Stimulated activated CD8-positive, alpha-beta memory T cell treated with anti-CD3 and anti-CD28 coated beads, Interleukin-2, amount 100 ng/mL, for 1 hour (primary cell): ENCODE measurements around the gene BICD1.
"Not testable (repeated sequence)": the region's sequence is repeated elsewhere in the genome, so short reads cannot be mapped to it uniquely, and the experiment has no call there.

Experiments used
- DNase-seq, 2 donors: peaks; one replicate each; pipeline ENCODE4 v3.0.0-alpha.2; 2020; ENCODE audit warnings: low read depth in 2 of 2

Gene BICD1

GRCh38 chr12:32106517-32107358 lies at the start of gene BICD1:
Gene BICD1, plus strand, starts transcription at chr12:32106847. Its CDS starts 485 bp downstream, at chr12:32107332.
- peak; percentile 34 to 42 for DNase-seq

GRCh38 chr12:32061033-32061432 lies 45.6 kb upstream of the BICD1 start:
- no peak for DNase-seq

GRCh38 chr12:32062881-32063280 lies 43.8 kb upstream of the BICD1 start:
- no peak for DNase-seq

DNA sequence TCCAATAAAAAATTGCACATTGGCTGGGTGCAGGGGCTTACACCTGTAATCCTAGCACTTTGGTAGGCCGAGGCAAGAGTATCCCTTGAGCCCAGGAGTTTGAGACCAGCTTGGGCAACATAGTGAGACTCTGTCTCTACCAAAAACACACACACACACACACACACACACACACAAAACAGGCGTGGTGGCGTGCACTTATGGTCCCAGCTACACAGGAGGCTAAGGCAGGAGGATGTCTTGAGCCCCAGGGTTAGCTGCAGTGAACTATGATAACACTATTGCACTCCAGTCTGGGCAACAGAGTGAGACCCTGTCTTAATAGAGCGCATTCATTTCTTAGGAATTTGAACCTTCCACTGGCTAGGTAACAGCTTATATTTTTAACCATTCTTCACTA lies 42.9 kb upstream of the BICD1 start:
- DNase-seq = no peak

DNA sequence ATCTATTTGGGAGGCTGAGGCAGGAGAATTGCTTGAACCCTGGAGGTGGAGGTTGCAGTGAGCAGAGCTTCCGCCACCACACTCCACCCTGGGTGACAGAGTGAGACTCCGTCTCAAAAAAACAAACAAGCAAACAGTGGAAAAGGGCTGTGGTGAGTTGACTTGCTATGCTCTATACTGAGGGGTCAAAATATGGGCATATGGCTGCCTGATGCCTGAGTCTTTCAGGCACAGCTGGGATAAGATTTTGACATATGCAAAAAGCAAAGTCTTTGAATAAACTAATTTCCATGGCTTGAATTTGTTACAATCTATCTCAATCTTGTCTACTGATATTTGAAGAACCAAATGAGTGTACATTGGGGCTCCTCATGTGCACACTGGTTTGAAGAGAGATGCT lies 40.4 kb upstream of the BICD1 start:
- no peak for DNase-seq

DNA sequence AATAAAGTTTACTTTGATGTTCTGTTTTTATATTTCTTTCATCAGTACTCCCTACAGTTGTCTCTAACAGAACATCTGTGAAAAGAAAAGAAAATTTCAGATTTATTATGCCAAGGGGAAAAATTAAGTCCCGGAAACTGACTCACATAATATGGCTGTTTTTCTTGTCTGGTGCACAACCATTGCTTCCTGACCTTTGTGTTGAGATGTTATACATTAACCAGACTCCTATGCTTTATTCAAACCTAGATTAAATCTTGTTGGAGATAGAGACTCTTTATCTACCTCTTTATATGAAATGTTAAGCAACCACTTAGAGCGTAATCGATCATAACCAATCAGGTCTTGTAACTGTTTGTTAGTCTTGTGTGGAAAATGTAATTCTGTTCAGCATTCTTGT lies 37.6 kb upstream of the BICD1 start:
- no peak for DNase-seq

DNA sequence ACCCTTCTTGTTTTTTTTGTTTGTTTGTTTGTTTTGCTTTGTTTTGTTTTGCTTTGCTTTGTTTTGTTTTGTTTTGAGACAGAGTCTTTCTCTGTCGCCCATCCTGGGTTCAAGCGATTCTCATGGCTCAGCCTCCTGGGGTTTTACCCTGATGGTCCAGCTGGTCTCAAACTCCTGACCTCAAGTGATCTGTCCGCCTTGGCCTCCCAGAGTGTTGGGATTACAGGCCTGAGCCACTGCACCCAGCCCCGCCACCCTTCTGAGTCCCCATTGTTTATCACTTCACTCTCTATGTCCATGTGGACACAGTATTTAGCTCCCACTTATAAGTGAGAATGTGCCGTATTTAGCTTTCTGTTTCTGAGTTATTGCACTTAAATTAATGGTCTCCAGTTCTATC lies 36.9 kb upstream of the BICD1 start:
- no peak for DNase-seq

GRCh38 chr12:32070370-32070769 lies 36.3 kb upstream of the BICD1 start:
- no peak for DNase-seq

GRCh38 chr12:32072102-32072501 lies 34.5 kb upstream of the BICD1 start:
- DNase-seq = no peak

DNA sequence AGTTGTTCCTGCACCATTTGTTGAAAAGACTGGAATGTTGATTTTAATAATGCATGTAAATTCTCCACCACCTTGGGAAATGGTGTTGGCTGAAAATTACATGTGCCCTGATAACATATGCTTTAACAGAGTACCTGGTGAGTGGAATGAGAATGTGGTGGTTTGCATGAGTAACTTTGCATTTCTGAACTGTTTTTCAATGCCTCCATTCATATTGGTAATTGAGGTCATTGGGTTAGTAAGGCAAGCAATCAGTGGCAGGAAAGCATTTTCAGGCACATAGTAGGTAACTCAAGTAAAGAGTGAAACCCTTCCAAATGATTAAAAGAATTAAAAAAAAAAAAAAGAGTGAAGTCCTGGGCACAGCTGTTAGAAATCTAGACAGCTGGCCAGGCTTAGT lies 32.2 kb upstream of the BICD1 start:
- DNase-seq = no peak

DNA sequence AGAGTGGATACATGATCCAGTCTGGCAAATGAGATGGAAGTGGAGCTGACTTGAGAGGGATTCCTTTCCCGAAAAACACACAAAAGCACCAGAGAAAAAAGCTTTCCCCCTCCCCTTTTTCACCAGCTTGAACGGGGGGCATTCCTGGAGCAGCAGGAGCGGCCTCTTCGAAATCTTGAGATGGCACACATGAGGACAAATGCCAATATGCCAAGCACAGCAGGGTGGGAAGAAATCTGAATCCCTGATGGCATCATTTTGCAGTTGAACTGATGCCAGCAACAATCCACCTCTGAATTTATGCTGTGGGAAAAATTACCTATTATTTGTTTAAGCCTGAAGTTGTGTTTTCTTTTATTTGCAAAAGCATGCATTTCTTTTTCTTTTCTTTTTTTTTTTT lies 29.7 kb upstream of the BICD1 start:
- no peak for DNase-seq

GRCh38 chr12:32080435-32080834 lies 26.2 kb upstream of the BICD1 start:
- no peak for DNase-seq

DNA sequence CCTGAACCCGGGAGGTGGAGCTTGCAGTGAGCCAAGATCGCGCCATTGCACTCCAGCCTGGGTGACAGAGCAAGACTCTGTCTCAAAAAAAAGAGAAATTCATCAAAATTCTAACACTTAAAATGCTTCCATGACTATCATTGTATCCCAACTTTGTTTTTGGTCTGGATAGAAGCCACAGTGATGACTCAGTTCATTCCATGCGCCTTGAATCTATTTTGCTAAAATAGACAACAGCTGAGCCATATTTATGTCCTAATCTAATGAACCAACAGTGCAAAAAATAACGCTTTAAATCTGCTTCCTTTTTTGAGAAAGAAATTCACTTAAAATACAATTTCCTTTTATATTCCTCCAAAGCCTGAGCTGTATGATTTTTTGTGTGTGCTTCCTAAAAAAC lies 23.2 kb upstream of the BICD1 start:
- no peak for DNase-seq

- no peak for DNase-seq
Observed at GRCh38 chr12:32084017-32084688, 22.5 kb upstream of the BICD1 start.

DNA sequence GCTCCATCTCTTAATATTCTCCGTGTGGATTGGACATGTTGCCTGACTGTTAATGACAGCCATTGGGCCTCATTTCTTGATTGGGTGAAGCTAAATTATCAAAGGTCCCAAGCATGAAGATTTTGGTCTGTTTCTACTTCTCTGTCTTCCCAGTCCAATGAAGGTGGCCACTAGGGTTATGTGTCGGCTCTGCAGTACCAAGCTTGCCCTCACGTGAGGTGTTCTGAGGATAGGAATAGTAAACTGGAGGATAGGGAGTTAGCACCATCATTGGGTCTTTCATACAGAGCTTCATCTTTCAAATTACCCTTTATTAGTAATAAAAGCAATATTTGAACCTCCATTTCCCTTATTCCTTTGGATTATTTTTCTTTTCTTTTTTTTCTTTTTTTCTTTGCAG lies 21.9 kb upstream of the BICD1 start:
- DNase-seq = no peak

DNA sequence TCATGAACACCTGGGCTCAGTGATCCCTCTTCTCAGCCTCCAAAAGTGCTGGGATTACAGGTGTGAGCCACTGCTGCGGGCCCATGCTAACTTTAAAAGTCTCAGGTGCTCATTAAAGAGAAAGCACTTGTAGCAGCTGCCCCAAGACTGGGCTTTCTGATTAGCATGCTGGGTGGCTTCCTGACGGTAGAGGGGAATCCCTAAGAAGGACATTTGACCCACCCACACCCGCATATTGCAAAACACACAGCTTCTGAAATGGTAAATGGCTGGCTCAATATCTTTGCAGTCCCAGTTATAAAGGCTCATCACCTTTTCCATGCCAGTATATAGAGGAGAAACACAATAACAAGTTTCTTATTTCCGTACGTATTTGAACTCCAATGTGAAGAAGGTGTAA lies 19.3 kb upstream of the BICD1 start:
- no peak for DNase-seq

DNA sequence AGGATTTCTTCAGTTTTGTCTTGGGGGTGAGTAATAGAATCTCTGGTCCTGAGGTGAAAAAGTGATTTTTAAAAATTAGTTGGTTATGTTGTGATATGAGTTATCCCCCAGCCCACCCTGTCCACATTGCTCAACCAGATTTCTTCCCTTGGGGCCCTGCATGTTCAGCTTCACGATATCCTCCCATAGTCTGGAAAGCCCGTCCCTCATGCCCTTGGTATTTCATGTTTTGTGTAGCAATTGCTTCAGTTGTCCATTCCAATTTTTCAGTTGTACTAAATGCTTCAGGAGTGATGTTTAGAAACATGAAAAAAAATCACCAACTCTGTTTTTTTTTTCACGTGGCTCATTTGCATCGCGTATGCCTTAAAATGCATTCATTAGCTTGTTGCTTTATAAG lies 17.5 kb upstream of the BICD1 start:
- no peak for DNase-seq

DNA sequence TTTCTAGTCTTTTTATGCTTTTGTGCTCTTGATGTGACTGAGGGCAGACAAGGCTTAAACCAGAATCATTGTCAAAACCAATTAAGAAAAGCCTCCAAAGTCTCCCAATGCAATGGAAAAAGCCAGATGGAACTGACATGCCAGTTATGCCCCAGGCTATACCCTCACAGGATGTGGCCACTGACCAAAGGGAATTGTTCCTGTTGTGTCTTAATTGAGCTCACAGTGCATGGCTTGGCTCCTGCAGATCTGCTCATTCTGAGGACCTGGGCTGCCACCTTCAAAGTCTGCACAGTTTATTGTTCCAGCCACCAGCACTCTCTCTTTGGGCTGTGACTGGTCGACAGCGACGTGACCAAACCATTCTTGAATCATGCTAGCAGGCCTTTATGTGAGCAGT lies 17.1 kb upstream of the BICD1 start:
- no peak for DNase-seq

GRCh38 chr12:32091696-32092095 lies 15.0 kb upstream of the BICD1 start:
- no peak for DNase-seq

DNA sequence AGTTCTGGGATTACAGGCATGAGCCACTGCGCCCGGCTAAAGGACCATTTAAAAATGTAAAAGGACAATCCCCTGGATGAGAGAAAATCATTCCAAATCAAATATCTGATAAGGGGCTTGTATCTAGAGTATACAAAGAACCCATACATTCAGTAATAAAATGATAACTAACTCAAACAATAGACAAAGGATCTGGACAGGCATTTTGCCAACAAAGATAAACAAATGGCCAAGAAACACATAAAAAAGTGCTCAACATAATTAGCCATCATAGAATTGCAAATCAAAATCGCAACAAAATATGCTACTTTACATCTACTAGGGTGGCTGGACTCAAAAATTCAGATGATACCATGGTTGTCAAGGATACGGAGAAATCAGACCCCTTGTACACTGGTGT lies 8.5 kb upstream of the BICD1 start:
- no peak for DNase-seq

DNA sequence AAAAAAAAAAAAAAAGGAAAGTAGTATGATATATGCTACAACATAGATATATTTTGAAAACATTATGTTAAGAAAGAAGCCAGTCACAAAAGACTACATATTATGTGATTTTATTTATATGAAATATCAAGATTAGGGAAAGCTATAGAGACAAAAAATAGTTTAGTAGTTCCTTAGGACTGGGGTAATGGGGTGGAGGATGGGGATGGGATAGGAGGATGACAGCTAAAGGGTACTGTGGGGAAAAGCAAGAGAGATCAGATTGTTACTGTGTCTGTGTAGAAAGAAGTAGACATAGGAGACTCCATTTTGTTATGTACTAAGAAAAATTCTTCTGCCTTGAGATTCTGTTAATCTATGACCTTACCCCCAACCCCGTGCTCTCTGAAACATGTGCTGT lies 7.4 kb upstream of the BICD1 start:
- not testable (repeated sequence) for DNase-seq

DNA sequence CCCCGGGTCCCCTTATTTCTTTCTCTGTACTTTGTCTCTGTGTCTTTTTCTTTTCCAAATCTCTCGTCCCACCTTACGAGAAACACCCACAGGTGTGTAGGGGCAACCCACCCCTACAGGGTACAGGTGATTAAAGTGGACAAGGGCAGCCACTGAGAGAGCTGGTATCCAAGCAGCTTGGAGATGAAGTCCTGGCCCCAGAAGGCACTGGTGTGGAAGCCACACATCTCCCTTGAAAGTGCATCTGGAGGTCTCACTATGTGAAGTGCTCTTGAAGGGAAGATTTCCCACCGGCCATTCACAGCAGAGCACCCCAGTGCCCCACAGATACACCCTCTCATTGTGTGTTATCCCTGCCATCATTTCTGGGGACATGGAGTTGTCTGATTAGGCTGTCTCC lies 6.3 kb upstream of the BICD1 start:
- no peak for DNase-seq

DNA sequence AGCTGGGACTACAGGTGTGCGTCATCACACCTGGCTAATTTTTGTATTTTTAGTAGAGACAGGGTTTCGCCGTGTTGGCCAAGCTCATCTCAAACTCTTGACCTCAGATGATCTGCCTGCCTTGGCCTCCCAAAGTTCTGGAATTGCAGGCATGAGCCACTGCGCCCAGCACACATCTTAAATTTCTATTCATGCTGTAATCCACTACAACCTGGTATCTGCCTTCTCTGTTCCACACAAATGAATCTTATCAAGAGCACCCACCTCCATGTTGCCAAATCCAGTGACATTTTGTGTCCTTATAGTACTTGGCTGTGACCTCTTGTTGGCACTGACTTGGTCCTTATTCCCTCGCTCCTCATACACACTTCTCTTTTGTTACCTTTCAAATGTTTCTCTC lies 5.8 kb upstream of the BICD1 start:
- DNase-seq = no peak

DNA sequence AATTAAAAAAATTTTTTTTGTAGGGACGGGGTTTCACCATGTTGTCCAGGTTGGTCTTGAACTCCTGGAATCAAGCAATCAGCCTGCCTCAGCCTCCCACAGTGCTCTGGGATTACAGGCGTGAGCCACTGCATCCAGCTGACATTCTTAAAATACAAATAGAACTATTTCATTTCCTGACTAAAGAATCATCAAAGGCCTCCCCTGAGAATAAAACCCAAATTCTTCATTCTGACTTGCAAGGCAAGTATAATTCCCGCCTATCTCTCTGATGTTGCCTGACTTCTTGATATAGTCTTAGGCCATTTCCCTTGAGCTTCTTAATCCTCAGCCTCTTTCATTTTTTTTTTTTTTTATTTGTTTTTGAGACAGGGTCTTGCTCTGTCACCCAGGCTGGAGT lies 4.4 kb upstream of the BICD1 start:
- DNase-seq = no peak
